Epithelial cell of proximal tubule (primary cell): Measurements from ENCODE around the gene DKK3. TPM values are rescaled to one million over a fixed set of nuclear protein-coding genes. Genes with fewer than 3 reads are reported as not detected.

Source experiments
- DNase-seq: peaks from one replicate; pipeline ENCODE4 v3.0.0-alpha.2; 2011; ENCODE audit warnings: low read depth
- H3K4me3 ChIP-seq: 2 replicates; pipeline ENCODE4 v1.5.1; 2011; ENCODE audit warnings: low read depth, mild to moderate bottlenecking, low read length
- CTCF ChIP-seq: conservative IDR thresholded peaks from 2 replicates; pipeline ENCODE4 v1.5.1; 2012; ENCODE audit warnings: low read depth, mild to moderate bottlenecking, low read length
- total RNA-seq: library from RNA; depleted of rRNA; stranded (reverse); fragments of >200 nt; gene quantifications from 2 replicates; pipeline ENCODE4 v1.2.3, GENCODE V29; 2015

Gene DKK3
- total RNA-seq, 1 donor from 2014 or later = 133 TPM

GRCh38 chr11:12003336-12003735, 5.1 kb downstream of the DKK3 start:
- DNase-seq = no peak
- H3K4me3 ChIP-seq = no peak overlapping the region
- TF ChIP-seq CTCF = no peak

GRCh38 chr11:12001186-12001585, 7.2 kb downstream of the DKK3 start:
- no peak for TF ChIP-seq CTCF
- DNase-seq = no peak
- H3K4me3 ChIP-seq = no peak overlapping the region

GRCh38 chr11:11998091-11998781, 10.2 kb downstream of the DKK3 start:
- TF ChIP-seq CTCF = no peak
- peak; percentile 86 for DNase-seq
- peak overlapping the region; percentile 35 for H3K4me3 ChIP-seq

- no peak for TF ChIP-seq CTCF
- no peak overlapping the region for H3K4me3 ChIP-seq
Measured at GRCh38 chr11:11997049-11997322, 11.4 kb downstream of the DKK3 start.

GRCh38 chr11:11996321-11997048, 11.9 kb downstream of the DKK3 start:
- no peak for DNase-seq
- no peak for TF ChIP-seq CTCF
- no peak overlapping the region for H3K4me3 ChIP-seq

More at GRCh38 chr11:11997049-11997322, 11.4 kb downstream of the DKK3 start:
- DNase-seq = no peak

- no peak overlapping the region for H3K4me3 ChIP-seq
- DNase-seq = no peak
- TF ChIP-seq CTCF = no peak
Measured at GRCh38 chr11:11995601-11996000, 12.8 kb downstream of the DKK3 start.

- H3K4me3 ChIP-seq = no peak overlapping the region
- no peak for TF ChIP-seq CTCF
Measured at GRCh38 chr11:11993839-11994238, 14.6 kb downstream of the DKK3 start.

More at GRCh38 chr11:11993839-11994238, 14.6 kb downstream of the DKK3 start:
- DNase-seq = no peak
